ENCODE results near the gene UNC119.
"Not testable (repeated sequence)": the region's sequence is repeated elsewhere in the genome, so short reads cannot be mapped to it uniquely, and the experiment has no call there.

Gene UNC119
- total RNA-seq, result 24.5 to 89.1 (median 39.0) reads per million in 3 experiments

- peak; percentile 70 for DNase-seq
These were observed at the start of gene UNC119 for GRCh38 chr17:28552176-28552999. UNC119 (minus strand) TSS chr17:28552624; CDS start chr17:28552557, 67 bp downstream.

DNA sequence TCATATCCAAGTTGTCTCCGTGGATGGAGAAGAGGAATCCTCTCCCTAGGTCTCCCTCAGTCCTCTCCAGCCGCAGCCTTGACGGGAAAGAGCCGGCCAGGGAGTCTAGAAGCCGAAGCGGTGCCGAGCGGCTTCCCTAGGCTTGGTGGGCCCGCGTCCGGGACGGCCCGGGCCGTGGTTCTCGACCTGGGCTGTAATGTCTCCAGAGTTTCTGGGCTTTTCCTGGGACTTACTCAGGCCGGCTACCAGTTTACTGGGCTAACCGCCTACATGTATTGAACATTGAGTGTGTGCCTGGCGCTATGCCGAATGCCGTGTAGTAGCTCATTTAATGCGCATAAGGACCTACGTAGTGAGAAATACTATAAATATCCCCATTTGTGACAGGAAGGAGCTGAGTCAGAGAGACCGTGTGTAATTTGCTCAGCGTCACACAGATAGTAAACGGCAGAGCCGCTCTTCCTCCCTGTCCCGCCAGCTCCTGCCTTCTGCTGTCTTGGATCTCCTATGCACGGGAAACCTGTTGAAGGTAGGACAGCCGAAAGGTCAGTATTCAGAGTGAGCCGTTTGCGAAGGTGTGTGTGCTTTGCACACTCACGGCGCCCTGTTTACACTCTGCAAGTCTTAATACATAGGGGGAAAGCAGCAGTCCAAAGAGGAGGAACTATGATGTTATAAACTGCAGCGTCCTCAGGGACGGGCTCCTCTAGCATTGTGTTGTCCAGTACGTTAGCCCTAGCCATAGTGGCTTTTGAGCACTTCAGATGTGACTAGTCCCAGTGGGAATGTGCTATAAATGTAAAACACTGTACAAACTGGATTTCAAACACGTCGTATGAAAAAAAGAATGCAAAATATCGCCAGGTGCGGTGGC is 47.1 kb upstream of the UNC119 start:
- DNase-seq, result peak; percentile 70

- peak; percentile 96 for DNase-seq
These were observed 46.4 kb upstream of the UNC119 start, which contains the start of gene SPAG5 for GRCh38 chr17:28598799-28599310. SPAG5 (minus strand) TSS chr17:28599025; CDS start chr17:28598946, 79 bp downstream.

GRCh38 chr17:28598389-28598788 is 46.0 kb upstream of the UNC119 start:
- DNase-seq, result no peak

- no peak for DNase-seq
These were observed 45.4 kb upstream of the UNC119 start for GRCh38 chr17:28597606-28598383.

- DNase-seq, result no peak
These were observed 39.8 kb upstream of the UNC119 start for GRCh38 chr17:28592260-28592659.

- DNase-seq, result no peak
These were observed 33.4 kb upstream of the UNC119 start for GRCh38 chr17:28585851-28586250.

DNA sequence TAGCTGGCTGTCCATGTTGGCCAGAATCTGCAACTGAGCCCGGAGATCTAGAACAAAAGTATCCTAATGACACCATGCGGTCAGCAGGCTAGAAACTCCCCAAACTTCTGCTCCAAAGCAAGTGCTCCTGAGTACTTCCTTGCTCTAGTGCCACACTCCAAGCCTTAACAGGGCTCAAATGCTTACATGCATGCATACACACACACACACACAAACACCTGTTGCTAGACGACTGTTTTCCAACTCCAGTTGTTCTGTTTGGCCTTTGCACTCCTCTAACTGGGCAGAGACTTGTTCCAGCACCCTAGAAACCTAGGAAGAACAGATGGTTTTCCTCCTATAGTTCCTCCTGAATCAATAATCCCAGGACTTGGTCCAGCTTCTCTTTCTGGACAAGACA is 32.0 kb upstream of the UNC119 start:
- no peak for DNase-seq

DNA sequence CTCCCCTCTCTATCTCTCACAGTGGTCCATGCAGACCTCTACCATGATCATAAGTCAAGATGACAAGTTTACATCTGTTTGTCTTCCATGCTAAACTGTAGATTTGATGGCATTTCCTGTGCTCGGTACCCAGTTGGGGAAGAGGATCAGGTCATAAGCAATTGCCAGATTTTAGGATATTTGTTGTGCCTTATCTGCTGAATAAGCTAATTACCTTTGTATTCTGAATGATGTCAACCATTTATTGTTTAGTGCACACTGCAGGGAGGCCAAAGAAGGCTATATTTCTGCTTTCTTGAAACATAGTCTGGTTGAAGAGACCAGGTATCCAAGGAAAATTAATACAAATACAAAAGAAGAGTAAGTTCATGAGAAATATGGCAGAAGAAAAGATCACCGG is 30.1 kb upstream of the UNC119 start:
- no peak for DNase-seq

GRCh38 chr17:28580959-28581358 is 28.5 kb upstream of the UNC119 start:
- DNase-seq, result no peak

DNA sequence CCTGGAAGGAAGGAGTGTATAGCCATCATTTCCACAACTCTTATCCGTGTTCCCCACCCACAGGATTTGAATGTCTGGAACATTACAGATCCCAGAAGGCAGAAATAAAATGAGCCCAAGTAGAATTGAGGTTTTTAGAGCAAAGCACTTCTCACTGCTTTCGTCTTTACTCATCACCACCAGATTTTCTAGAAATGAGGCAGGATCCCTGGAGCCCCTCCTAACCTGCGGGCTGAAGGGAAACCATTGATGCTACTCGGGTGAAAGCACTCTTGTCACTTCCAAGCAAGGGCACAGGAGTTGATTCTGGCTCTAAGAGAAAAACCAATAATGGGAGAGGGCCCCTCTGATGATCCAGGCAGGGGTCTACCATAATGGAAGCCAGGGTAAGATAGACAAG is 27.1 kb upstream of the UNC119 start:
- no peak for DNase-seq

DNA sequence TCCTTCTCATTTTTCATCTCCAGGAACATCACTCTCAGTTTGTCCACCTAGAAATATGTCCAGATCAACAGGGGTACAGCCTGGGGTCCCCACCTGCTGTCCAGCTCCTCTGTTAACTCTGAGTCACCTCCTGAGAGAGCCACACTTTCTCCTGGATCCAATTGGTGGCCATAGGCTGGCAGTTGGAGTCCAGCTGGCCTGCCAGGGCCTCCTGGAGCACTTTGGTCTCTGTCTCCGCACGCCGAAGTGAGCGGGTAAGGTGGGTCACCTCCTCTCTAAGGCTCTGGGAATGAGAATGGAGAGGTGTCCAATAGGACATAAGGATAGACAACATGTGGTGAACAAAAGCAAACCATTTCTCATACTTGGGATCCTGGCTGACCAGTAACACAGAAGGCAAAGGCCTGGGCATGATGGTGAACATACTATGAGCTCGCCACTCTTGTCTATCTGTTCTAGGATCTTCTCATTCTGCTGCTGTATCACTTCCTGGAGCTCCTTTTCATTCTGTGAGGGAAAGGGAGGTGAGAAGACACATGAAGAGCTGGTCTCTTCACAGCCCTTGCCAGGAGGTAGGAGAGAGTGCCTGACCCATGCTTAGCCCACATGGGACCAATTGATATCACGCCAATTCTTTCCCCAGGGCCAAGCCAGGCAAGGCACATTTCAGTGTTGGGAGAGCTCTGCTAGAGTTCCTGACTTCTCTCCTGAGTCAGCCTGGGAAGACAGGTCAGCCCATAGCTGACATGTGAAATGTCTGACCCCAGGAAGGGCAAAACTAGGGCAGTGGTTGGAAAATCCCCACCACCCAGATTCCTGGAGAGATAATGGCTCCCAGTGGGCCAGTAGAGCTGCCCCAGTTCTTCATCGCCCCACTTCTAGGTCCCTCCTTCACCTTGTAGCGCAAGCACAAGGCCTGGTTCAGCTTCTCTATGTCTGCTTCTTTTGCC is 26.1 kb upstream of the UNC119 start:
- DNase-seq, result no peak

- no peak for DNase-seq
These were observed 25.0 kb upstream of the UNC119 start for GRCh38 chr17:28577466-28577824.

GRCh38 chr17:28576758-28577465 is 24.5 kb upstream of the UNC119 start, which contains the start of gene ALDOC:
ALDOC (minus strand) TSS chr17:28576895; CDS start chr17:28575532, 1,363 bp downstream.
- DNase-seq, result peak; percentile 96

GRCh38 chr17:28576016-28576415 is 23.6 kb upstream of the UNC119 start:
- not testable (repeated sequence) for DNase-seq

DNA sequence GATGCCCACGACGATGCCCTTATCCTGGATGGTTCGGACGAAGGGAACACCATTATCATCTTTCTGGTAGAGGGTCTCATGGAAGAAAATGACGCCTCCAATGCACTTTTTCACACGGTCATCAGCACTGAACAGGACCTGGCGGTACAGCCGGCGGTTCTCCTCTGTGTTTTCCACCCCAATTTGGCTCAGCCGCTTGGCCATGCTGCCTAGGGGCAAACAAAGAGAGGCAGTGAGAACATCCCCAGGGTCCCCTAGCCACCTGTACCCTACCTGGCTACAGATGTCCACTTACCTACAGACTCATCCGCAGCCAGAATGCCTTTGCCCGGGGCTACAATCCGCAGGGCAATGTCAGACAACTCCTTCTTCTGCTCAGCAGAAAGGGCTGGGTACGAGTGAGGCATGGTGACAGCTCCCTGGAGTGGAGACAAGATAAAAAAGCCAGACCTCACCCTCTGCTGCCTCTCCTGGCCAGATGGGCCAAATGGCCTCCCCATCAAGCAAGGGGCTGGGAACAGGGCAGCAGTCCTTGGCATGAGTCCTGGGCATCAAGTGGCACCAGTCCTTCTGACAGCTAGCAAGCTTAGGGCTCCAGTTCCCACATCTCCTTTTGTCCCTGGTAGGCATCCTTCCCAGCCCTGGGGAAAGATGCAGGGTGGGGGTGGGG is 22.8 kb upstream of the UNC119 start:
- no peak for DNase-seq

DNA sequence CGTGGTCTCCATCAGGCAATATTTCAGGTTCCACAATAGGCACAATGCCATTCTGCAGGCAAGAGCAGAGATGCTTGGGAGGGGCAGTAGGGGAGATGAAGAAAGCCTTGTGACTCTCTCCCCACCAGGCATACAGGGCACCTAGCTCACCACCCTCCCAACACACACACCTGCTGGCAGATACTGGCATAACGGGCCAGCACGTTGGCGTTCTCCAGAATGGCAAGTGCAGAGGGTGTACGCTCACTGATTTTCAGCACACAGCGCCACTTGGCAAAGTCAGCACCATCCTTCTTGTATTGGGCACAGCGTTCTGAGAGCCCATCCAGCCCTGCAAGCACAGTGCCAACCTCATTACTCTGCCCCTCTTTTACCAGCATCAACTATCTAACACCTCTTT is 22.1 kb upstream of the UNC119 start:
- DNase-seq, result peak; percentile 10

DNA sequence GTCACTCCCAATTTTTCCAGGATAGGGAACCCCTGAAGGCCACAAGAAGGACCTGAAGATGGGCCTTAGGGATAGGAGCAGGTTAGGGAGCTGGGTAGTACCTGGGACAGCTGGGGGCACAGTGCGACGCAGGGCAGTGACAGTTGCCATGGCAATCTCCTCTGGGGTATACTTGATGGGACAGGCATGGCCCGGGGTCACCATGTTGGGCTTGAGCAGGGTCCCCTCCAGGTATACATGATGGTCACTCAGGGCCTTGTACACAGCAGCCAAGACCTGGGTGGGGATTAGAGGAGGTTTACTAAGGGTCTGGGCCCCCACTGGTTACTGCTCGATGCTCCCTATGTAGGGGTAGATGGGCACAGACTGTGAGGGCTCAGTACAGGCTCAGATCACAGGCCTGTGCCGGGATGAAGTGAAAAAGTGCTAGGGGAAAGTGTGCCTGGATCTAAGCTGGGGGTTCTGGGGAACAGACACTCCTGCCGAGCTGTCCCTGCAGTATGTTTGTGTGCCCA is 21.6 kb upstream of the UNC119 start:
- DNase-seq, result no peak

DNA sequence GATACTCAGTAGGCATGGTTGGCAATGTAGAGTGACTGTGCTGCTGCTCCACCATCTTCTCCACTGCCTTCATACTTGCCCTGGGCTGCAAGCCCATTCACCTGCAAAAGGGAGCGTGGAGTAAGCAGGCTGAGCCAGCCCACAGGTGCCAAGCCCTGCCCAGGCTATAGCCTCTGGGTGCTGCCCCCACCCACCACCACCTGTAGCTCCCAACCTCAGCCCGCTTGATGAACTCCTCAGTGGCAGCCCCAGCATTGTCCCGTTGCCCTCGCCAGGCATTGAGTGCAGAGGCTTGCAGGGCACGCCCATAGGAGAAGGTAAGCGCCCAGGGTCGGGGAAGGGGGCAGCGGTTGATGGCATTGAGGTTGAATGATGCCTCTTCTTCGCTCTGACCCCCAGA is 21.1 kb upstream of the UNC119 start:
- no peak for DNase-seq

DNA sequence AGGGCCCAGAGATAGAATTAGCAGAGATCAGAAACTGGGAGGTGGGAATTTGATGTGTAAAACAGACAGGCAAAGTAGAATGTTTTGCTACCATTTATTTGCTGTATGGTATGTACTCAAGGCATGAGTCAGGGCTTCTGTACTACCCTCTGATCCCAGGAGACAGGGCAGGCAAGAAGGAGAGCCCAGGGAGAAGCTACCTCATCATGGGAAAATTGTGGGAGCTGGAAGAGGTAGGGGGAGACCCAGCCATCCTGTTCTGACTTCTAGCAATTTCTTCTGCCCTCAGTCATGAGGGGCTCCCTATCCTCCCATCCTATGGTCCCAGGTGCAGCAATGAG is 20.6 kb upstream of the UNC119 start:
- no peak for DNase-seq
